PC-3 (cell line): ENCODE data around the gene RPL27A. TPM values are rescaled to one million over a fixed set of nuclear protein-coding genes. Genes with fewer than 3 reads are reported as not detected.
A peak's percentile ranks its signal among the peaks of the same experiment; 100 is the strongest.

Source experiments
- ATAC-seq: fragments of 200-7000 bp; cut with Tn5 transposase; 2 replicates; pipeline ENCODE4 v1.9.1; 2020; ENCODE audit warnings: mild to moderate bottlenecking, moderate library complexity
- BruUV-seq: library from RNA; stranded (reverse); fragments of 400-500 nt; replicated peaks from 2 replicates; lab custom pipeline; 2021; lab: Mats Ljungman, UMichigan
- CTCF ChIA-PET: fragments of 300-600 bp; sonication (Branson Sonifier 250); formaldehyde crosslinking; loops from one replicate; lab custom pipeline; 2022; ENCODE audit warnings: antibody characterized with exemption; lab: Charles Lee
- POLR2A ChIA-PET: fragments of 300-600 bp; sonication (Branson Sonifier 250); formaldehyde crosslinking; loops from one replicate; lab custom pipeline; 2022; ENCODE audit warnings: antibody characterized with exemption; ENCODE audit not compliant: unreplicated experiment; lab: Charles Lee
- DNase-seq: peaks from one replicate; pipeline ENCODE4 v3.0.0-alpha.2; 2015
- H2AFZ ChIP-seq: fragments of 300-600 bp; sonication (generic); 2 replicates; pipeline ENCODE4 v1.6.0; 2016; ENCODE audit warnings: antibody characterized with exemption, low read length
- H3F3A ChIP-seq: fragments of 300-600 bp; sonication (generic); one replicate; pipeline ENCODE4 v1.6.0; 2017; ENCODE audit warnings: antibody characterized with exemption, low read length, control low read depth, mild to moderate bottlenecking; ENCODE audit not compliant: unreplicated experiment
- H3K27ac ChIP-seq: fragments of 300-600 bp; sonication (generic); 2 replicates; pipeline ENCODE4 v1.5.1; 2016; ENCODE audit warnings: mild to moderate bottlenecking, low read length
- H3K27me3 ChIP-seq: fragments of 300-600 bp; sonication (generic); 2 replicates; pipeline ENCODE4 v1.6.1; 2016; ENCODE audit warnings: low read length, mixed read lengths
- H3K36me3 ChIP-seq: fragments of 300-600 bp; sonication (generic); 2 replicates; pipeline ENCODE4 v1.6.1; 2016; ENCODE audit warnings: low read depth, mixed run types, low read length, mixed read lengths
- H3K4me1 ChIP-seq: fragments of 300-600 bp; sonication (generic); 2 replicates; pipeline ENCODE4 v1.5.1; 2016; ENCODE audit warnings: low read length; ENCODE audit not compliant: insufficient read depth
- H3K4me2 ChIP-seq: fragments of 300-600 bp; sonication (generic); 2 replicates; pipeline ENCODE4 v1.6.0; 2016; ENCODE audit warnings: low read length
- H3K4me3 ChIP-seq: fragments of 300-600 bp; sonication (generic); 2 replicates; pipeline ENCODE4 v1.5.1; 2016; ENCODE audit warnings: mild to moderate bottlenecking, low read length, mixed read lengths
- H3K79me2 ChIP-seq: fragments of 300-600 bp; sonication (generic); 2 replicates; pipeline ENCODE4 v1.6.1; 2017; ENCODE audit warnings: low read length, mixed read lengths
- H3K9ac ChIP-seq: fragments of 300-600 bp; sonication (generic); 2 replicates; pipeline ENCODE4 v1.6.0; 2016; ENCODE audit warnings: mild to moderate bottlenecking, low read length
- H3K9me2 ChIP-seq: fragments of 300-600 bp; sonication (generic); replicated peaks from 2 replicates; pipeline ENCODE4 v1.6.1; 2016; ENCODE audit warnings: mixed run types, low read length, mixed read lengths
- H3K9me3 ChIP-seq: fragments of 300-600 bp; sonication (generic); 2 replicates; pipeline ENCODE4 v1.6.1; 2016; ENCODE audit warnings: low read length, mixed read lengths
- H4K20me1 ChIP-seq: fragments of 300-600 bp; sonication (generic); 2 replicates; pipeline ENCODE4 v1.6.1; 2016; ENCODE audit warnings: low read length, mixed read lengths
- CTCF ChIP-seq: fragments of 300-600 bp; sonication (generic); conservative IDR thresholded peaks from 2 replicates; pipeline ENCODE4 v1.5.1; 2017; ENCODE audit warnings: antibody characterized with exemption, low read depth, mild to moderate bottlenecking, low read length
- EZH2 ChIP-seq: fragments of 300-600 bp; sonication (generic); IDR thresholded peaks from one replicate; pipeline ENCODE4 v1.6.1; 2017; ENCODE audit warnings: antibody characterized with exemption, mild to moderate bottlenecking, low read length; ENCODE audit not compliant: unreplicated experiment
- EZH2phosphoT487 ChIP-seq: fragments of 300-600 bp; sonication (generic); IDR thresholded peaks from 2 replicates; pipeline ENCODE4 v1.6.1; 2018; ENCODE audit warnings: mild to moderate bottlenecking, antibody characterized with exemption, low read length, borderline replicate concordance
- intact Hi-C: fragments of 100-400 bp; cut with micrococcal nuclease; formaldehyde crosslinking; loops from 2 replicates; pipeline ENCODE4 v1.9.0; 2023
- total RNA-seq: library from RNA; depleted of rRNA; stranded (reverse); fragments of >200 nt; gene quantifications from 2 replicates; pipeline ENCODE4 v1.2.3, GENCODE V29; 2014

RPL27A gene
- total RNA-seq, 1 experiment from 2014 or later: 1,132 TPM

- Histone ChIP-seq H3K9me2 (no peaks in the 10 kb centered on the region), H4K20me1 (no peaks in the 10 kb centered on the region), H3K4me3 (no peak overlapping the region), H2AFZ (no peak overlapping the region), H3F3A (no peaks in the 10 kb centered on the region), H3K36me3 (peaks cover 11% of the 10 kb centered on the region), H3K79me2 (no peaks in the 10 kb centered on the region), H3K9ac (no peak overlapping the region), H3K27me3 (no peaks in the 10 kb centered on the region), H3K27ac (no peak overlapping the region), H3K4me1 (peaks cover 11% of the 10 kb centered on the region), H3K9me3 (no peaks in the 10 kb centered on the region), H3K4me2 (no peak overlapping the region)
- intact Hi-C loops: no loop called here
- no TSS peak for BruUV-seq
- no peak for TF ChIP-seq CTCF
- TF ChIP-seq EZH2phosphoT487: no peak
- no peak for TF ChIP-seq EZH2
- no peak for DNase-seq
- no peak for ATAC-seq
- ChIA-PET CTCF (no interaction called here), POLR2A (no interaction called here)
Observed at GRCh38 chr11:8698379-8698851, 15.8 kb downstream of the RPL27A start.

GRCh38 chr11:8698917-8699441, 16.4 kb downstream of the RPL27A start:
- CTCF ChIA-PET: no interaction called here
- Histone ChIP-seq H3K4me2 (no peak overlapping the region), H3K4me1 (peaks cover 11% of the 10 kb centered on the region), H3K27me3 (no peaks in the 10 kb centered on the region), H3K36me3 (peaks cover 11% of the 10 kb centered on the region), H3K9me3 (no peaks in the 10 kb centered on the region), H3K4me3 (no peak overlapping the region), H3K9ac (no peak overlapping the region), H3K27ac (no peak overlapping the region), H3K9me2 (no peaks in the 10 kb centered on the region), H4K20me1 (no peaks in the 10 kb centered on the region), H2AFZ (no peak overlapping the region), H3F3A (no peaks in the 10 kb centered on the region), H3K79me2 (no peaks in the 10 kb centered on the region)
- no TSS peak for BruUV-seq
- DNase-seq (no peak), ATAC-seq (no peak)
- POLR2A ChIA-PET: interaction anchor here (0.6 kb wide), 1 partner anchor 165 kb away, joined by 11 read pairs; no protein-coding TSS in a partner anchor
- intact Hi-C loops: no loop called here
- TF ChIP-seq EZH2phosphoT487 (no peak), EZH2 (no peak), CTCF (no peak)

- ChIA-PET POLR2A (interaction anchor here (0.6 kb wide), 2 partner anchors 12 to 15 kb away, joined by 3 to 4 read pairs; no protein-coding TSS in a partner anchor), CTCF (no interaction called here)
- H2AFZ ChIP-seq: no peak overlapping the region
- H3K79me2 ChIP-seq: no peaks in the 10 kb centered on the region
- ATAC-seq (peak; percentile 83), DNase-seq (peak; percentile 43)
- no peaks in the 10 kb centered on the region for H4K20me1 ChIP-seq
- H3K9ac ChIP-seq: no peak overlapping the region
- H3K36me3 ChIP-seq: peaks cover 6% of the 10 kb centered on the region
- H3K9me2 ChIP-seq: no peaks in the 10 kb centered on the region
- no peak overlapping the region for H3K4me2 ChIP-seq
- H3K9me3 ChIP-seq: no peaks in the 10 kb centered on the region
- intact Hi-C loops: no loop called here
- H3F3A ChIP-seq: no peaks in the 10 kb centered on the region
- H3K27ac ChIP-seq: peak overlapping the region; percentile 25; the same call in 1 of the 2 replicates
- peaks cover 11% of the 10 kb centered on the region for H3K4me1 ChIP-seq
- H3K4me3 ChIP-seq: no peak overlapping the region
- TF ChIP-seq CTCF (no peak), EZH2phosphoT487 (no peak), EZH2 (no peak)
- no peaks in the 10 kb centered on the region for H3K27me3 ChIP-seq
- BruUV-seq: no TSS peak
Observed at GRCh38 chr11:8699903-8700302, 17.3 kb downstream of the RPL27A start.
